Fibroblast of lung (primary cell): ENCODE results near the gene RTTN. TPM values are rescaled to one million over a fixed set of nuclear protein-coding genes. Genes with fewer than 3 reads are reported as not detected.

Source experiments
- DNase-seq, 2 donors: peaks; one replicate each; pipeline versions ENCODE4 v3.0.0 to v3.0.0-alpha.2; 2010; ENCODE audit warnings: low read depth in 2 of 2
- H2AFZ ChIP-seq: 2 replicates; pipeline ENCODE4 v1.5.1; 2012; ENCODE audit warnings: low read length, control low read depth, inconsistent platforms
- H3K27ac ChIP-seq: 2 replicates; pipeline ENCODE4 v1.5.1; 2011; ENCODE audit warnings: low read length, control low read depth; ENCODE audit not compliant: insufficient read depth
- H3K27me3 ChIP-seq: 2 replicates; pipeline ENCODE4 v1.5.1; 2011; ENCODE audit warnings: mild to moderate bottlenecking, low read length; ENCODE audit not compliant: control insufficient read depth, insufficient read depth
- H3K36me3 ChIP-seq: 2 replicates; pipeline ENCODE4 v1.5.1; 2011; ENCODE audit warnings: low read length; ENCODE audit not compliant: control insufficient read depth, insufficient read depth
- H3K4me1 ChIP-seq: 2 replicates; pipeline ENCODE4 v1.5.1; 2011; ENCODE audit warnings: low read length; ENCODE audit not compliant: control insufficient read depth, insufficient read depth; ENCODE audit errors: extremely low read depth
- H3K4me2 ChIP-seq: 2 replicates; pipeline ENCODE4 v1.5.1; 2011; ENCODE audit warnings: low read length, control low read depth; ENCODE audit not compliant: insufficient read depth; ENCODE audit errors: extremely low read depth
- H3K4me3 ChIP-seq, 4 experiments: fragments of 200-600 bp in 1 of 4; sonication (generic) in 1 of 4; replicated peaks in 1 of 4; 2 replicates each; pipeline ENCODE4 v1.5.1; 2011 to 2016; ENCODE audit warnings: low read length in 4 of 4, low read depth in 3 of 4, mild to moderate bottlenecking in 3 of 4, control low read depth in 2 of 4, inconsistent platforms in 1 of 4, mixed read lengths in 1 of 4; ENCODE audit not compliant: insufficient read depth in 1 of 4; ENCODE audit errors: control extremely low read depth in 1 of 4
- H3K79me2 ChIP-seq: 2 replicates; pipeline ENCODE4 v1.5.1; 2012; ENCODE audit warnings: mild to moderate bottlenecking, low read length, inconsistent platforms; ENCODE audit not compliant: control insufficient read depth, insufficient read depth
- H3K9ac ChIP-seq: 2 replicates; pipeline ENCODE4 v1.5.1; 2011; ENCODE audit warnings: mild to moderate bottlenecking, low read length, control low read depth; ENCODE audit not compliant: insufficient read depth
- H3K9me3 ChIP-seq: 2 replicates; pipeline ENCODE4 v1.5.1; 2012; ENCODE audit warnings: low read depth, low read length; ENCODE audit not compliant: control insufficient read depth, insufficient read depth
- H4K20me1 ChIP-seq: 2 replicates; pipeline ENCODE4 v1.5.1; 2011; ENCODE audit warnings: low read length; ENCODE audit not compliant: control insufficient read depth, insufficient read depth; ENCODE audit errors: extremely low read depth
- EZH2 ChIP-seq: IDR thresholded peaks from 2 replicates; pipeline ENCODE4 v1.5.1; 2012; ENCODE audit warnings: low read length, control low read depth, mild to moderate bottlenecking; ENCODE audit errors: missing control alignments
- polyA plus RNA-seq, 2 donors: library from polyadenylated mRNA; depleted of rRNA in 1 of 2; stranded (reverse) in 1 of 2; unstranded in 1 of 2; fragments of >200 nt; gene quantifications; 2 replicates each; pipeline ENCODE4 v1.2.1, GENCODE V29; 2011 to 2012; ENCODE audit warnings: missing spikeins in 1 of 2
- total RNA-seq: library from RNA; depleted of rRNA; stranded (reverse); fragments of >200 nt; gene quantifications from 2 replicates; pipeline ENCODE4 v1.2.1, GENCODE V29; 2014
- TF ChIP-seq, protein P1 (sequence below), 2 donors: IDR thresholded peaks in 1 of 2; conservative IDR thresholded peaks in 1 of 2; 1 replicate in 1 of 2; 2 replicates in 1 of 2; pipeline ENCODE4 v1.5.1; 2011 to 2012; ENCODE audit warnings: low read length in 2 of 2, control low read depth in 1 of 2, inconsistent platforms in 1 of 2, low read depth in 1 of 2, mild to moderate bottlenecking in 1 of 2

Gene RTTN
- total and polyA plus RNA-seq, 2 donors (not counting 1 experiment from before 2014, with no cell fraction given): 5.4 to 19.0 TPM

DNA sequence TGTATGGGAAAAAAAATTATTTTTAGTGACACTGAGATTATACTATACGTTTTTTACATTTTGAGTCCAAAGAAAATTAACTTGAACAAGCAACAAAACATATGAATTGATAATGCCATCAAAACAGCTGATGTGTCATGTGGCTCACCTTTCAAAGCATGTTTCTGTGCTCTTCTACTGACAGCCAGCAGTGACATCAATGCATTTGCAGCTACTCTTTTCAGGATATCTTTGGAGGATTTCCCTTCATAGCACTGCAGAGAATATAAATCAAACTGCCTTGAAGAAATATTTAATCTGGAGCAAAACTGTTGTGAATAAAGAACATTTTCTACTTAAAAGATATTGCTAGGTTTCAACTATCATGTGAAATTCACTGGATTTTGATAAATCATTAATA, 174.8 kb downstream of the RTTN start:
- no peak overlapping the region for H3K9ac ChIP-seq
- H4K20me1 ChIP-seq: no peaks in the 10 kb centered on the region
- H3K36me3 ChIP-seq: no peaks in the 10 kb centered on the region
- H3K4me1 ChIP-seq: no peaks in the 10 kb centered on the region
- TF ChIP-seq, protein P1, sequence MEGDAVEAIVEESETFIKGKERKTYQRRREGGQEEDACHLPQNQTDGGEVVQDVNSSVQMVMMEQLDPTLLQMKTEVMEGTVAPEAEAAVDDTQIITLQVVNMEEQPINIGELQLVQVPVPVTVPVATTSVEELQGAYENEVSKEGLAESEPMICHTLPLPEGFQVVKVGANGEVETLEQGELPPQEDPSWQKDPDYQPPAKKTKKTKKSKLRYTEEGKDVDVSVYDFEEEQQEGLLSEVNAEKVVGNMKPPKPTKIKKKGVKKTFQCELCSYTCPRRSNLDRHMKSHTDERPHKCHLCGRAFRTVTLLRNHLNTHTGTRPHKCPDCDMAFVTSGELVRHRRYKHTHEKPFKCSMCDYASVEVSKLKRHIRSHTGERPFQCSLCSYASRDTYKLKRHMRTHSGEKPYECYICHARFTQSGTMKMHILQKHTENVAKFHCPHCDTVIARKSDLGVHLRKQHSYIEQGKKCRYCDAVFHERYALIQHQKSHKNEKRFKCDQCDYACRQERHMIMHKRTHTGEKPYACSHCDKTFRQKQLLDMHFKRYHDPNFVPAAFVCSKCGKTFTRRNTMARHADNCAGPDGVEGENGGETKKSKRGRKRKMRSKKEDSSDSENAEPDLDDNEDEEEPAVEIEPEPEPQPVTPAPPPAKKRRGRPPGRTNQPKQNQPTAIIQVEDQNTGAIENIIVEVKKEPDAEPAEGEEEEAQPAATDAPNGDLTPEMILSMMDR (conservative IDR thresholded peaks at IDR 0.05 in 1 of 2, IDR thresholded peaks at IDR 0.05 in 1 of 2; ENCODE audit: low read depth in 1 of 2, low read length in 2 of 2): no peak
- no peak for TF ChIP-seq EZH2
- H2AFZ ChIP-seq: no peak overlapping the region
- H3K4me2 ChIP-seq: no peak overlapping the region
- DNase-seq: no peak
- H3K4me3 ChIP-seq: no peak overlapping the region
- no peak overlapping the region for H3K27ac ChIP-seq
- H3K9me3 ChIP-seq: no peaks in the 10 kb centered on the region
- H3K79me2 ChIP-seq: no peaks in the 10 kb centered on the region
- no peaks in the 10 kb centered on the region for H3K27me3 ChIP-seq

GRCh38 chr18:70029163-70029562, 176.3 kb downstream of the RTTN start:
- no peaks in the 10 kb centered on the region for H3K79me2 ChIP-seq
- no peak overlapping the region for H3K27ac ChIP-seq
- H3K4me1 ChIP-seq: no peaks in the 10 kb centered on the region
- H3K36me3 ChIP-seq: peaks cover under 1% of the 10 kb centered on the region
- TF ChIP-seq EZH2: no peak
- TF ChIP-seq, protein P1 (conservative IDR thresholded peaks at IDR 0.05 in 1 of 2, IDR thresholded peaks at IDR 0.05 in 1 of 2; ENCODE audit: low read depth in 1 of 2, low read length in 2 of 2): no peak
- no peak overlapping the region for H3K9ac ChIP-seq
- H4K20me1 ChIP-seq: no peaks in the 10 kb centered on the region
- H3K27me3 ChIP-seq: no peaks in the 10 kb centered on the region
- no peak overlapping the region for H2AFZ ChIP-seq
- H3K4me2 ChIP-seq: no peak overlapping the region
- DNase-seq: no peak
- H3K9me3 ChIP-seq: no peaks in the 10 kb centered on the region
- H3K4me3 ChIP-seq: no peak overlapping the region

DNA sequence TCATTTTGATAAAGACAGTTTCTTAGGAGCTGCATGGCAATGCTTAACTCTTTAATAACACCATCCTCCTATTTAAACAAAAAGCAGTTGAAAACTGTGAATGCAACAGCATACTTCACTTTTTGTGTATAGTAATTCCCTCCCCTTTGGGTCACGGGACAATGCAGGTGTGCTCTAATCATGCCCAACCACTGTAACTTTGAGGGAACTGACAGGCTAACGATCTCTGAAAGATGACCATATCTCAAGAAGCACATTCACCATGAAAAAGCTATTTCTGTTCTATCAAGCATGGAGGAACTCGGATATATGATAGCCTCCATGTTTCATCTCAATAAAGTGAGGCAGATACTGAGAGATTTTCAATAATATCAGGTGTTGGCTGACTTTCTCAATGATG, 176.8 kb downstream of the RTTN start:
- H3K4me1 ChIP-seq: no peaks in the 10 kb centered on the region
- no peaks in the 10 kb centered on the region for H3K79me2 ChIP-seq
- DNase-seq: no peak
- H3K27ac ChIP-seq: no peak overlapping the region
- H4K20me1 ChIP-seq: no peaks in the 10 kb centered on the region
- H2AFZ ChIP-seq: no peak overlapping the region
- no peak overlapping the region for H3K4me3 ChIP-seq
- no peaks in the 10 kb centered on the region for H3K27me3 ChIP-seq
- H3K36me3 ChIP-seq: peaks cover 3% of the 10 kb centered on the region
- no peak overlapping the region for H3K4me2 ChIP-seq
- no peaks in the 10 kb centered on the region for H3K9me3 ChIP-seq
- no peak for TF ChIP-seq EZH2
- TF ChIP-seq, protein P1 (conservative IDR thresholded peaks at IDR 0.05 in 1 of 2, IDR thresholded peaks at IDR 0.05 in 1 of 2; ENCODE audit: low read depth in 1 of 2, low read length in 2 of 2): no peak
- H3K9ac ChIP-seq: no peak overlapping the region
